ENCODE results near the gene HAPLN3. TPM values are rescaled to one million over a fixed set of nuclear protein-coding genes. Genes with fewer than 3 reads are reported as not detected.

HAPLN3 gene
- total and polyA plus RNA-seq, 4 donors, result 0.21 to 0.51 (median 0.34) TPM

DNA sequence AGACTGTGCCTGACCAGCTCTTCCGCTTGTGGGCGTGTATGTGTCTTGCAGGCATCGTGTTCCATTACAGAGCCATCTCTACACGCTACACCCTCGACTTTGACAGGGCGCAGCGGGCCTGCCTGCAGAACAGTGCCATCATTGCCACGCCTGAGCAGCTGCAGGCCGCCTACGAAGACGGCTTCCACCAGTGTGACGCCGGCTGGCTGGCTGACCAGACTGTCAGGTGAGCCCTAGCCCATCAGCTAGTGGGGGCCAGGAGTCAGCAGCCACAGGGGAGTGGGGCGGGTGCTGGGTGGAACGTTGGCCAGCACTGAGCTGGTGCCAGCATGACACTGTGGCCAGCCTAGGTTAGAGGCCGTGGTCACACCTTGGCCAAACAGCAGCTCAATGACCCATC is 55.4 kb downstream of the HAPLN3 start (continued):
- TF ChIP-seq HNF4A (conservative IDR thresholded peaks at IDR 0.05) (no peak), JUND (IDR thresholded peaks at IDR 0.05) (no peak), NR2F2 (IDR thresholded peaks at IDR 0.05) (no peak)

DNA sequence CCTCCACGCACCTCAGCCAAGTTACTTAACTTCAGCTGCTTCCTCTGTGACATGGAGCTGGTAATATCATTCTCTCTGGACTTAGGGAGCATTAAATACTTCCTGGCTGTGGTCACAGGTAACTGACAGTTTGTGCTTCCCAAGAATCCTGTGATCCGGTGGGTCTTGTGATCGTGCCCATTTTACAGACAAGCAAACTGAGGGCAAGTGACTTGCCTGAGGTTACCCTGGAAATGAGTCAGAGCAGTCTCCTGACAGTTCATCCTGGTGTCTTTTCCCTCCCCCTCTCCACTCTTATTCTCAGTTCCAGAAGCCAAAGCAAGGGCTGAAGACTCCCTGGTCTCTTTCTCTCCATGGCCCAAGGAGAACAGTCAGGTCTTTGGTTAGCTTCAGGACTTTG is 56.2 kb downstream of the HAPLN3 start:
- no peak for TF ChIP-seq HNF4A (conservative IDR thresholded peaks at IDR 0.05)
- no peak for TF ChIP-seq NR2F2 (IDR thresholded peaks at IDR 0.05)
- no peak for TF ChIP-seq YY1 (IDR thresholded peaks at IDR 0.05)
- TF ChIP-seq RXRA (IDR thresholded peaks at IDR 0.05), result no peak
- TF ChIP-seq HNF4G (IDR thresholded peaks at IDR 0.05), result no peak
- no peak for TF ChIP-seq GABPA (IDR thresholded peaks at IDR 0.05 in 1 of 2, conservative IDR thresholded peaks at IDR 0.05 in 1 of 2)
- no peak for TF ChIP-seq FOXA1 (IDR thresholded peaks at IDR 0.05)
- TF ChIP-seq FOXA2 (IDR thresholded peaks at IDR 0.05), result no peak
- TF ChIP-seq EGR1 (IDR thresholded peaks at IDR 0.05; ENCODE audit: low read depth in 2 of 2), result no peak
- TF ChIP-seq, protein P1, sequence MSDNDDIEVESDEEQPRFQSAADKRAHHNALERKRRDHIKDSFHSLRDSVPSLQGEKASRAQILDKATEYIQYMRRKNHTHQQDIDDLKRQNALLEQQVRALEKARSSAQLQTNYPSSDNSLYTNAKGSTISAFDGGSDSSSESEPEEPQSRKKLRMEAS (IDR thresholded peaks at IDR 0.05), result no peak
- TF ChIP-seq SP1 (IDR thresholded peaks at IDR 0.05), result no peak
- TF ChIP-seq, protein P2, sequence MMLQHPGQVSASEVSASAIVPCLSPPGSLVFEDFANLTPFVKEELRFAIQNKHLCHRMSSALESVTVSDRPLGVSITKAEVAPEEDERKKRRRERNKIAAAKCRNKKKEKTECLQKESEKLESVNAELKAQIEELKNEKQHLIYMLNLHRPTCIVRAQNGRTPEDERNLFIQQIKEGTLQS (IDR thresholded peaks at IDR 0.05), result no peak
- TF ChIP-seq, protein P3, sequence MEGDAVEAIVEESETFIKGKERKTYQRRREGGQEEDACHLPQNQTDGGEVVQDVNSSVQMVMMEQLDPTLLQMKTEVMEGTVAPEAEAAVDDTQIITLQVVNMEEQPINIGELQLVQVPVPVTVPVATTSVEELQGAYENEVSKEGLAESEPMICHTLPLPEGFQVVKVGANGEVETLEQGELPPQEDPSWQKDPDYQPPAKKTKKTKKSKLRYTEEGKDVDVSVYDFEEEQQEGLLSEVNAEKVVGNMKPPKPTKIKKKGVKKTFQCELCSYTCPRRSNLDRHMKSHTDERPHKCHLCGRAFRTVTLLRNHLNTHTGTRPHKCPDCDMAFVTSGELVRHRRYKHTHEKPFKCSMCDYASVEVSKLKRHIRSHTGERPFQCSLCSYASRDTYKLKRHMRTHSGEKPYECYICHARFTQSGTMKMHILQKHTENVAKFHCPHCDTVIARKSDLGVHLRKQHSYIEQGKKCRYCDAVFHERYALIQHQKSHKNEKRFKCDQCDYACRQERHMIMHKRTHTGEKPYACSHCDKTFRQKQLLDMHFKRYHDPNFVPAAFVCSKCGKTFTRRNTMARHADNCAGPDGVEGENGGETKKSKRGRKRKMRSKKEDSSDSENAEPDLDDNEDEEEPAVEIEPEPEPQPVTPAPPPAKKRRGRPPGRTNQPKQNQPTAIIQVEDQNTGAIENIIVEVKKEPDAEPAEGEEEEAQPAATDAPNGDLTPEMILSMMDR (IDR thresholded peaks at IDR 0.05; ENCODE audit: low read depth, low read length, missing input control), result no peak
- TF ChIP-seq RAD21 (IDR thresholded peaks at IDR 0.05), result no peak
- TF ChIP-seq, protein P4, sequence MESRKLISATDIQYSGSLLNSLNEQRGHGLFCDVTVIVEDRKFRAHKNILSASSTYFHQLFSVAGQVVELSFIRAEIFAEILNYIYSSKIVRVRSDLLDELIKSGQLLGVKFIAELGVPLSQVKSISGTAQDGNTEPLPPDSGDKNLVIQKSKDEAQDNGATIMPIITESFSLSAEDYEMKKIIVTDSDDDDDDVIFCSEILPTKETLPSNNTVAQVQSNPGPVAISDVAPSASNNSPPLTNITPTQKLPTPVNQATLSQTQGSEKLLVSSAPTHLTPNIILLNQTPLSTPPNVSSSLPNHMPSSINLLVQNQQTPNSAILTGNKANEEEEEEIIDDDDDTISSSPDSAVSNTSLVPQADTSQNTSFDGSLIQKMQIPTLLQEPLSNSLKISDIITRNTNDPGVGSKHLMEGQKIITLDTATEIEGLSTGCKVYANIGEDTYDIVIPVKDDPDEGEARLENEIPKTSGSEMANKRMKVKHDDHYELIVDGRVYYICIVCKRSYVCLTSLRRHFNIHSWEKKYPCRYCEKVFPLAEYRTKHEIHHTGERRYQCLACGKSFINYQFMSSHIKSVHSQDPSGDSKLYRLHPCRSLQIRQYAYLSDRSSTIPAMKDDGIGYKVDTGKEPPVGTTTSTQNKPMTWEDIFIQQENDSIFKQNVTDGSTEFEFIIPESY (IDR thresholded peaks at IDR 0.05), result no peak
- no peak for TF ChIP-seq TAF1 (conservative IDR thresholded peaks at IDR 0.05)
- DNase-seq (ENCODE audit: low spot score), result no peak
- H3K4me1 ChIP-seq (ENCODE audit: control insufficient read depth in 4 of 4, insufficient read depth in 4 of 4, low read length in 3 of 4), result no peaks in the 10 kb centered on the region
- H3K9ac ChIP-seq (ENCODE audit: low read depth in 1 of 2, low read length in 2 of 2), result no peak overlapping the region
- H3K9me3 ChIP-seq (ENCODE audit: control insufficient read depth in 4 of 4, low read length in 3 of 4), result no peaks in the 10 kb centered on the region
- no peak overlapping the region for H3K27ac ChIP-seq (ENCODE audit: low read depth in 1 of 2, low read length in 2 of 2)
- H3K36me3 ChIP-seq (ENCODE audit: control insufficient read depth in 4 of 4, insufficient read depth in 3 of 4, low read depth in 1 of 4, low read length in 3 of 4), result no peaks in the 10 kb centered on the region
- no peak overlapping the region for H3K4me3 ChIP-seq (ENCODE audit: low read depth in 1 of 3, low read length in 3 of 3)
- 82% methylated on average over 3 of the region's 3 CpGs for WGBS
- H3K27me3 ChIP-seq (ENCODE audit: control insufficient read depth in 4 of 4, insufficient read depth in 4 of 4, low read length in 3 of 4), result no peaks in the 10 kb centered on the region

DNA sequence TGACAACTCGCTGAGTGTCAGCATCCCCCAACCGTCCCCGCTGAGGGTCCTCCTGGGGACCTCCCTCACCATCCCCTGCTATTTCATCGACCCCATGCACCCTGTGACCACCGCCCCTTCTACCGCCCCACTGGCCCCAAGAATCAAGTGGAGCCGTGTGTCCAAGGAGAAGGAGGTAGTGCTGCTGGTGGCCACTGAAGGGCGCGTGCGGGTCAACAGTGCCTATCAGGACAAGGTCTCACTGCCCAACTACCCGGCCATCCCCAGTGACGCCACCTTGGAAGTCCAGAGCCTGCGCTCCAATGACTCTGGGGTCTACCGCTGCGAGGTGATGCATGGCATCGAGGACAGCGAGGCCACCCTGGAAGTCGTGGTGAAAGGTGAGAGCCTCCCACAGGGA is 56.7 kb downstream of the HAPLN3 start:
- Histone ChIP-seq H3K4me1 (ENCODE audit: control insufficient read depth in 4 of 4, insufficient read depth in 4 of 4, low read length in 3 of 4) (no peaks in the 10 kb centered on the region), H3K4me3 (ENCODE audit: low read depth in 1 of 3, low read length in 3 of 3) (no peak overlapping the region), H3K9ac (ENCODE audit: low read depth in 1 of 2, low read length in 2 of 2) (no peak overlapping the region), H3K27ac (ENCODE audit: low read depth in 1 of 2, low read length in 2 of 2) (no peak overlapping the region), H3K9me3 (ENCODE audit: control insufficient read depth in 4 of 4, low read length in 3 of 4) (no peaks in the 10 kb centered on the region), H3K36me3 (ENCODE audit: control insufficient read depth in 4 of 4, insufficient read depth in 3 of 4, low read depth in 1 of 4, low read length in 3 of 4) (no peaks in the 10 kb centered on the region), H3K27me3 (ENCODE audit: control insufficient read depth in 4 of 4, insufficient read depth in 4 of 4, low read length in 3 of 4) (no peaks in the 10 kb centered on the region)
- TF ChIP-seq HNF4A (conservative IDR thresholded peaks at IDR 0.05) (no peak), GABPA (IDR thresholded peaks at IDR 0.05 in 1 of 2, conservative IDR thresholded peaks at IDR 0.05 in 1 of 2) (no peak)
- WGBS, result 85% methylated on average over 18 of the region's 18 CpGs
- DNase-seq (ENCODE audit: low spot score), result no peak

All from liver (tissue), 9 donors.